HFF-Myc (cell line): ENCODE results near the gene CTNND2.

Experiments
- DNase-seq: peaks from one replicate; pipeline ENCODE4 v3.0.0-alpha.2; 2011; ENCODE audit warnings: low read depth; ENCODE audit errors: extremely low read depth
- H3K4me3 ChIP-seq: replicated peaks from 2 replicates; pipeline ENCODE4 v1.5.1; 2011; ENCODE audit warnings: low read depth, mild to moderate bottlenecking, control low read depth, low read length
- TF ChIP-seq, protein P1 (sequence below): IDR thresholded peaks from 2 replicates; pipeline ENCODE4 v1.5.1; 2012; ENCODE audit warnings: mild to moderate bottlenecking, low read depth, low read length, control low read depth; ENCODE audit errors: missing control alignments

CTNND2 gene

DNA sequence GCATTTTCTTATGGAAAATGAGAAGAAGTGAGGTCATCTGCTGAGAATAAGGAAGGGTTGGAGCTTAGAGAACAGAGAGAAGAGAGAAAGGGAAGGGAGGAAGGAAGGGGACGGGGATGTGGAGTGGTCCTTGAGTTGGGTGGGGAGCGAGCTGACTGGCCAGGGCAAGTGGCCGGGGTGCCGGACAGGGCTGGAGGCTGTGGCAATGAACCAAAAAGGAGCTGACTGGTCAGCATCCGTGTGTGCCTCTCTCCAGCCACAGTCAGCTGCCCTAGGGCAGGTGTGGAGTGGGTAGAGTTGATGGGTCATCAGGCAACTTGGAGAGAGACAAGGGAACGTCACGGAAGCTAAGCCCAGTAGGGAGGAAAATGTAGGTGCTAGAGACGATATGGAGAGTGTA, 908.4 kb downstream of the CTNND2 start:
- TF ChIP-seq, protein P1, sequence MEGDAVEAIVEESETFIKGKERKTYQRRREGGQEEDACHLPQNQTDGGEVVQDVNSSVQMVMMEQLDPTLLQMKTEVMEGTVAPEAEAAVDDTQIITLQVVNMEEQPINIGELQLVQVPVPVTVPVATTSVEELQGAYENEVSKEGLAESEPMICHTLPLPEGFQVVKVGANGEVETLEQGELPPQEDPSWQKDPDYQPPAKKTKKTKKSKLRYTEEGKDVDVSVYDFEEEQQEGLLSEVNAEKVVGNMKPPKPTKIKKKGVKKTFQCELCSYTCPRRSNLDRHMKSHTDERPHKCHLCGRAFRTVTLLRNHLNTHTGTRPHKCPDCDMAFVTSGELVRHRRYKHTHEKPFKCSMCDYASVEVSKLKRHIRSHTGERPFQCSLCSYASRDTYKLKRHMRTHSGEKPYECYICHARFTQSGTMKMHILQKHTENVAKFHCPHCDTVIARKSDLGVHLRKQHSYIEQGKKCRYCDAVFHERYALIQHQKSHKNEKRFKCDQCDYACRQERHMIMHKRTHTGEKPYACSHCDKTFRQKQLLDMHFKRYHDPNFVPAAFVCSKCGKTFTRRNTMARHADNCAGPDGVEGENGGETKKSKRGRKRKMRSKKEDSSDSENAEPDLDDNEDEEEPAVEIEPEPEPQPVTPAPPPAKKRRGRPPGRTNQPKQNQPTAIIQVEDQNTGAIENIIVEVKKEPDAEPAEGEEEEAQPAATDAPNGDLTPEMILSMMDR: no peak
- no peak overlapping the region for H3K4me3 ChIP-seq
- no peak for DNase-seq

DNA sequence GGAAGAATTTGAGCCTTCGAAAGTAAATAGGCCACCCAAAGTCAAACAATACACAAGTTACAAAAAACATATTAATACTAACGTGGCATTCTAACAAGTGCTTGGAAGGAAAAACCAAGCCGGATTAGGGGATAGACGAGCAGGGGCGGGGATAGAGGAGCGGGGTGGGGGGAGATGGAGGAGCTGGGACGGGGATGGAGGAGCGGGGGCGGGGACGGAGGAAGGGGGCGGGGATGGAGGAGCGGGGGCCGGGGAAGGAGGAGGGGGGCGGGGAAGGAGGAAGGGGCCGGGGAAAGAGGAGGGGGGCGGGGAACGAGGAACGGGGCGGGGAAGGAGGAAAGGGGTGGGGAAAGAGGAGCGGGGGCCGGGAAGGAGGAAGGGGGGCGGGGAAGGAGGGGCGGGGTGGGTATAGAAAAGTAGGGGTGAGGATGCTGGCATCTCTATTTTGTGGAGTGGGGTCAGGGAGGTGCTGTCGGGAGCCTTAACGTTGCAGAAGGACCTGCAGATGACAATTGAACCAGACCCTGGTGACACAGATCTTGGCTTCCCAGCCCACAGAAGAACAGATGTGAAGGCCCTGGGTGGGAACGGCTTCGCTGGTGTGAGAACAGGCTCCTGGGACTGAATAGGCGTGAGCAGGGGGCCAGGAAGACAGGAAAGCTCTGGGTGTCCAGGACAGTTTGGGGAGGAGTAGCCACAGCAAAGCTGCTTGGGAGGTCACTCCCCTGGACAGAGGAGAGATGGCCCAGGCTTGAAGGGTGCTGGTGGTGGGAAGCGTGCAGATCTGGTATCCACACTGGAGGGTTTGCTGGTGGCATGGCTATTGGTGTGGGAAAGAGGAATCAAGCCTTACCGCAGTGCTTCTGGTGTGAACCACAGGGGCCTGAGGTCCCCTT, 909.9 kb downstream of the CTNND2 start:
- no peak for DNase-seq
- no peak overlapping the region for H3K4me3 ChIP-seq
- TF ChIP-seq, protein P1: no peak

DNA sequence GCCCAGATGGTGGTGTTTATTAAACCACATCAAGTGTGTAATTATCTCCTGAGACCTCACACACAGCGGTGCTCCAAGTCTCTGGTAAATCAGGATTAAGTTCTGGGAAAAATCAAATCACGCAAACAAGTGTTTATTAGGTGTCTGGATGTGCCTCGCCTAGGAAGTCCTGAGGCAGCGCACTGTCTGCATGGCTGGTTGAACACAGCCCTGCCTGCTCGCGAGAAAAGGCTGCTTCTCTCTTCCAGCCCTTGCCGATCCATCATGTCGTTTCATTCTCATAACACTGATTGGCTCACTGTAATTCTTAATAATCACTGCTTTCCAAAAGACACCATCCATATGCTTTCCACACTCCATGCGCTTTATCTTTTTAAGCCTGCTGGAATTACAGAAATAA, 913.6 kb downstream of the CTNND2 start:
- TF ChIP-seq, protein P1: no peak
- H3K4me3 ChIP-seq: no peak overlapping the region
- no peak for DNase-seq

DNA sequence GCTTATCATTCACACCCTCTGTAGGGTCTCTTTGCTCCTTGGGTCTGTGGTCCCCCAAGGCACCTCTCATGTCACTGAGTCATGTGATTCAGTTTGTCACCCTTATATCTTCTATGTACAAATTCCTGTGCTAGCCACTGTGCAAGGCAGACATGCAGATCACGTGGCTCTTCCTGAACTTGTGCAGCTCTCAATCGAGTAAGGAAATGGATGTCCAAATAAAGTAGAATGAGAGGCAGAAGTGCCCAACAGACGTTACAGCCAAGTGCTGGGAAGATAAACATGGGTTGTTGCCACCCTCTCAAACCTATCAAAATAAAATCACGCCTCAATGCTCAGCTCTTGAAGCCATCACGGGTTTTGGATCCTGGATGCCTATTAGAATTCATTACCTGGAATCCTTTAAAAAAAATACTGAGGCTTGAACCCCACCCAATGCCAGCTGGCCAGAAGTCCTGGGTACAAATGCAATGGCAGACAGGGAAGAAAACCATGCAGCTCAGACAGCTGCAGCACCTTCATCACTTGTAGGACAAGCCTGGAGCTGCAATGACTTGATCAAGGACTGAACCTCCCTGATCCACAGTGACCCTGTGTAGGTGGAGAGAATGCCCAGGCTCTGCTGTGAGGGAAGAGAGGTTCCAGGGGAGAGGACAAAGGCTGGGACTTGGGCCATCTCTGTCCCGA, 914.5 kb downstream of the CTNND2 start:
- TF ChIP-seq, protein P1: no peak
- H3K4me3 ChIP-seq: no peak overlapping the region
- no peak for DNase-seq

DNA sequence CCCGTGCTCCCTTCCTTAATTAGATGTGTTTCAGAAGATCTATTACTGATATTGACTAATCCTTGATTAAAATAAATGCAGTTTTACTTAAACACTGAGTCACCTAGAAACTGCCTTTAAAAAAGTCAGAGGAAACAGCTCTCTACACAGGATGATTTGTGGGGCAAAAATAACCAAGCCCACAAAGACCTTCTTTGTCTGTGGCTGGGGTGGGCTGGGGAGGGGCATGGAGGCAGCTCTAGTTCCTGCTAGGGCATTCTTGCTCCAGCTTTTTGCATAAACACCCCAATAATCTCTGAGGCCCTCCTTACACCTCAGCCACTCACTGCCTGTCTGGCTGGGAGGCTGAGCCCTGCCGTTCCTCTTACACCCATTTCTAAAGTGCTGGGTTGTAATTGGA, 915.6 kb downstream of the CTNND2 start:
- H3K4me3 ChIP-seq: no peak overlapping the region
- no peak for DNase-seq
- TF ChIP-seq, protein P1: no peak

DNA sequence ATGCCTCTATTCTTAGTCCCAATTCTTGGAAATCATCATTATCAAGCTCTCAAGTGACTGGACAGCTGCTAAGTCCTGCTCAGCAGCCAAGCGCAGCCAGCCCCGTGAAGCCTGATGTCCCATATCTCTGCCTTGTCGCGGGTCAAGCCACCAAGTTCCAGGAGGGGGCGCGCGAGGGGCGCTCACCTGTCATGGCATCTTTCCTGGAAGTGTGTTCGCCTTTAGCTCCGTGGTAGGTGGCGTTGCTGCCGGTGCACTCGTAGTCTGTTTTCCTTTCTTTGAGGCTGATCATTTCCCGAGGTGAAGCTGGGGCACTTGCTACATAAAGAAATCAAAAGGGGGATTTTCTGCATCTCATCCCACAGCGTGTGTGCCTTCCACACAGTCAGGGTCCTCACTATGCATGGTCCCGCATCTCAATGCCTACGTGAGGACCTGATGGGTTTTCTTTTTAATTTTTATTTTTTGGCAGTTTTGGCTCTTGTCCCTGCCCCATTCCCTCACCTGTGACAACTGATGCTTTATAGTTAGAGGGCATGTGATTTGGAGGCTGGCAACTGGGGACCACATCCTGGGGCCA, 916.2 kb downstream of the CTNND2 start:
- TF ChIP-seq, protein P1: peak; percentile 82
- no peak for DNase-seq
- no peak overlapping the region for H3K4me3 ChIP-seq
